T-helper 2 cell treated with Interferon-gamma antibody and Interleukin-4, amounts not matched to agents 100 ng/mL and 5 ng/mL, for 36 hours (primary cell): Measurements from ENCODE around the gene NSUN2. TPM values are rescaled to one million over a fixed set of nuclear protein-coding genes. Genes with fewer than 3 reads are reported as not detected.

Experiments
- intact Hi-C: fragments of 100-400 bp; cut with micrococcal nuclease; formaldehyde crosslinking; loops from one replicate; pipeline ENCODE4 v1.15.1; 2023
- total RNA-seq: library from RNA; stranded (reverse); gene quantifications from 2 replicates; pipeline ENCODE4 v1.2.3, GENCODE V29; 2022

The NSUN2 gene
- total RNA-seq, 1 donor from 2014 or later: 92.2 TPM

- intact Hi-C loops: no loop called here
Observed at GRCh38 chr5:6568383-6568782, 64.5 kb downstream of the NSUN2 start.

DNA sequence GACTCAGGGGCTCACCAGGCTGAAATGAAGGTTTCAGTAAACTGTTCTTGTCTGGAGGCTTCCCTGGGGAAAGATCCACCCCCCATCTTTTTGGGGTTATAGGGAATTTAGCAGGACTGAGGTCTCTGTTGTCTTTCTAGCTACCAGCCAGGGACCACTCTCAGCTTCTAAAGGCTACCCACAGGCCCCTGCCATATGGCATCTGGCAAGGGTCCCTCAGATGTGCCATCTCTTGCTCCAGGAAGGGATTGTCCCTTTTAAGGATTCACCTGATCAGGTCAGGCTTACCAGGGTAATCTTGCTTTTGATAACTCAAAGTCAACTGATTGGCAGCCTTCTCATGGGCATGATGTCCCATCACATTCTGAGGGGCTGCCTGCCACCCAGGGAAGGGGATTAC, 65.0 kb downstream of the NSUN2 start:
- intact Hi-C loops: no loop called here

GRCh38 chr5:6567068-6567467, 65.8 kb downstream of the NSUN2 start:
- intact Hi-C loops: no loop called here

DNA sequence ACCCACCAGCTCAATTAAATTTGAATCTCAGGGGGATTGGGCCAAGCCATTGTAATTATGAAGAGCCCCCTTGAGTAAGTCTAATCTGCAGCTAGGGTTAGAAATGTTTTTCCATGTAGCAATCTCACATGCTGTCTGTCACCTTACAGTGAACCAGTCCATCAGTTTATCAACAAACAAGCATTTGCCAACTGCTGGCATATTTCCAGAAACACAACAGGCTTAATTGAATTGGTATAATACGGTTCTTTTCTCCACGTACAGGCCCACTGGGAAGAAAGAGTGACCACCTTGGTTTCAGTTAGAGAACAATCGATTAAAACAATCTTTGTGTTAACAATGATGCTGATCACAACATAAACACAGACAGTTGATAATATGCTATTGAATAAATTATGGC, 67.4 kb downstream of the NSUN2 start:
- intact Hi-C loops: no loop called here

GRCh38 chr5:6557807-6558575, 74.9 kb downstream of the NSUN2 start:
- intact Hi-C loops: no loop called here

GRCh38 chr5:6556802-6557102, 76.1 kb downstream of the NSUN2 start:
- intact Hi-C loops: no loop called here

DNA sequence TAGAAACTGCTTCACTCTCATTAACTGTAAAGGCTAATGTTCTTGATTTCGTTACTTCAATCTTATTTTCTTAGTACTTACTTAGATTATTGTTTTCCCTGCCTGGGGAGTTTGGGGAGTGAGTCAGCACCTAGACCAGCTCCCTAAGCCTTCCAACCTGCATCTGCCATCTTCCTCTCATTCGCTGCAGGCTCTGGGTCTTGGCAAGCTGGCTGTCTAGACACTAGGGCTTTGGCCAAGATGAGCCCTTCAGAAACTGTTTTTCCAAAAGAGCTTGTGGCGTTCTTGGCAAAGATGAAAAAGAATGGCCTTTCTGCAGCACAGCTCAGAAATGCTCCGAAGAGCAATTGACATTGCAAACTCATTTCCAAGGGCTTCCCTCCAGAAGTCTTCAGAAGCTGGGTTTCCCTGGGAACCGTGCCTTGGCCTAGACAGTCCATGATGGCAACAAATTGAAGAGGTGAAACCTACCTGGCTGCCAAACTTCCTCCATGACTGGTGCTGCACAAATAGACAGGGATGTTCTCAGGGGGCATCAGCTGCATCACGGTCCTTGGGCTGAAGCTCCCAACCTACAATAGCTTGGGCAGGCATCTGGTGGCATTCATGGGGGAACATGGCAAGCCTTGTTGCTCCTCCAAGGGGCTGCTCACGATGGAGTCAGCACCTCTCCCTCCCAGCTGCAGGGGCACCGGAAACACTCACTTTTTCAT, 76.6 kb downstream of the NSUN2 start:
- intact Hi-C loops: no loop called here

GRCh38 chr5:6554812-6555211, 78.0 kb downstream of the NSUN2 start:
- intact Hi-C loops: no loop called here

- intact Hi-C loops: no loop called here
Observed at GRCh38 chr5:6553972-6554371, 78.9 kb downstream of the NSUN2 start.

DNA sequence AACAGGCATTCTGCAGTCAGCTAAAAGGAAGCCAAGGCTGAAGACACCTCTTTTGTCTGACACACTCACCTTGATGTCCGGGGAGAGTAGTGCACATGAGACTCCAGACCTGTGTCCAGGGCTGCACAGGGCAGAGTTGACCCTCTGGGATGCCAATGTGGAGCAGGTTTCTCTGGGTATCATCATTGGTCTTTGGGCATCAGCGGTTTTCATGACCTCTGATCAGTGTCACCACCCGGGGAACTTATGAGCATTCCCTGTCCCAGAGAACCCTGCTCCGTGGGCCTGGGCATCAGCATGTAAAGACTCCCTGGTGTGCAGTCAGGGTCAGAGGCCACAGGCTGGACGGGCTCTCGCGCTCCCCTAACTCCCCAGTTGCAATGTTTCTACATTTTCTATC, 80.2 kb downstream of the NSUN2 start:
- intact Hi-C loops: no loop called here

DNA sequence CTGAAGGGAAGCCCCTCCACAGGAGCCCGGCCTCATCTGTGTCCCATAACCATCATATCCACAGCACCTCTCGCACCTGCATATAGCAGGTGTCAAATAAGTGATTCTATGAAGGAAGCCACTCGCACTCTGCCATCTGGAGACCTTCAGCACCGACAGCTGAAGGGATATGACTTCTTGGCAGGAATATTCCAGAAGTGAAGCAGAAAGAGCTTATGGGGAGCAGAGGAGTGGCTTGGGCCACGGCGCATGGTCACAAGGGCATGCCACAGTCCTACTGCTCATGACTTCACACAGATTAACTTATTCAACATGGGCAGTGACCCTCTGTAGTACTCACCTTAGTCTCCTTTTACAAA, 80.9 kb downstream of the NSUN2 start:
- intact Hi-C loops: no loop called here

GRCh38 chr5:6551287-6551954, 81.4 kb downstream of the NSUN2 start:
- intact Hi-C loops: no loop called here

- intact Hi-C loops: no loop called here
Observed at GRCh38 chr5:6550628-6551027, 82.2 kb downstream of the NSUN2 start.

Other genes starting within 250 kb of the NSUN2 start
- not detected in 2 replicates for gene UBE2QL1, start 184.2 kb downstream of the NSUN2 start, total RNA-seq
- gene SRD5A1, start 396 bp upstream of the NSUN2 start, total RNA-seq: 13.9 and 15.0 TPM in 2 replicates
- 35.4 and 39.2 TPM in 2 replicates for gene TENT4A, start 80.4 kb upstream of the NSUN2 start, total RNA-seq